ENCODE results near the gene SPA17.

SPA17 gene

GRCh38 chr11:124745270-124745834 is 71.6 kb downstream of the SPA17 start:
- H3K4me3 ChIP-seq (ENCODE audit: low read length in 2 of 2): no peak overlapping the region
- no peak overlapping the region for H3K14ac ChIP-seq (ENCODE audit: low read length)
- WGBS, 2 donors (ENCODE audit: extremely low coverage in 2 of 2, insufficient read length in 2 of 2, insufficient replicate concordance in 1 of 2): no CpG with 5 or more reads among the region's 44 CpGs

DNA sequence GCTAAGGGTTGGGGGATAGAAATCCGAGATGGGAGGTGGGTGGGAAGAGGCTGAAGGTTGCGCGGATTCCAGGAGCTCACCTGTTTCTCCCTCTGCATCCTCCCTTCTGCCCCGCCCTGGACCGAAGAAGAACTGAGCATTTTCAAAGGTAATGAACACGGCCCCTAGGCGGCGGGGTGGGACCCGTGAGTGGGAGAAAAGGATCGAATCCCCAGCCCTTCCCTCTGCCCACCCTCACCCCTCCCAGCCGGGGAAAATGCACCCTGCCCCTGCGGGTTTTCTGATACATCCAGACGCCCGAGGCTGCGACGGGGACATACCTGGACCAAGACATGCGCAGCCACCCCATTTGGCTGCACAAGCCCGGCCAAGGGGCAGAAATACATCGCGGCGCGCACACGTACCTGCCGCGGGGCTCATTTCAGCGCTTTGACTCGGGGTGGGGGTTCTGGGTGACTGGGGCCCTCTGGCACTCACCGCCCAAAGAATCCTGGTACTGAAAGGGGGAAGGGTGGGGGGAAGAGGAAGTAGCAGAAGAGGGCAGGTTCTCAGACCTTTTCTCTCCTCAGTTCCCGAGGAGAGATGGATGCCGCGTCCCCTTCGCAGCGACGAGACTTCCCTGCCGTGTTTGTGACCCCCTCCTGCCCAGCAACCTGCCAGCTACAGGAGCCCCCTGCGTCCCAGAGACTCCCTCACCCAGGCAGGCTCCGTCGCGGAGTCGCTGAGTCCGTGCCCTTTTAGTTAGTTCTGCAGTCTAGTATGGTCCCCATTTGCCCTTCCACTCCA is 72.3 kb downstream of the SPA17 start:
- H3K4ac ChIP-seq (ENCODE audit: low read length): no peak overlapping the region
- no peak overlapping the region for H2BK15ac ChIP-seq (ENCODE audit: low read length)
- H3K4me3 ChIP-seq (ENCODE audit: low read length in 2 of 2): peak overlapping the region in 1 of 2 donors; percentile 65
- peak overlapping the region; percentile 52 for H3K4me2 ChIP-seq (ENCODE audit: insufficient read depth, low read length, poor library complexity, severe bottlenecking)
- no peak overlapping the region for H3K14ac ChIP-seq (ENCODE audit: low read length)
- H2BK5ac ChIP-seq (ENCODE audit: low read length): no peak overlapping the region
- no peak overlapping the region for H4K91ac ChIP-seq (ENCODE audit: low read depth, low read length, poor library complexity)
- H3K27ac ChIP-seq (replicated peaks; ENCODE audit: low read length): no peak overlapping the region
- H4K8ac ChIP-seq (ENCODE audit: low read depth, low read length): no peak overlapping the region
- H3K4me1 ChIP-seq (ENCODE audit: control insufficient read depth in 2 of 2, insufficient read depth in 1 of 2, low read depth in 1 of 2, low read length in 2 of 2): peaks cover 0 to 9% of the 10 kb centered on the region in 2 donors
- H2AFZ ChIP-seq (ENCODE audit: low read length): no peak overlapping the region
- peak overlapping the region; percentile 48 for H3K18ac ChIP-seq (ENCODE audit: low read length)
- peaks cover 2 to 17% of the 10 kb centered on the region in 2 donors for H3K9me3 ChIP-seq (replicated peaks in 1 of 2; ENCODE audit: control insufficient read depth in 2 of 2, insufficient read depth in 1 of 2, low read depth in 1 of 2, low read length in 2 of 2)
- H2BK120ac ChIP-seq (ENCODE audit: low read depth, low read length): no peak overlapping the region
- H2BK12ac ChIP-seq (ENCODE audit: low read length): no peak overlapping the region
- H3K9ac ChIP-seq (ENCODE audit: low read depth, low read length, poor library complexity): no peak overlapping the region
- H2AK5ac ChIP-seq (ENCODE audit: low read depth, low read length): peak overlapping the region; percentile 15
- no peak for DNase-seq (ENCODE audit: low spot score)
- whole genome bisulfite sequencing, 2 donors (ENCODE audit: extremely low coverage in 2 of 2, insufficient read length in 2 of 2, insufficient replicate concordance in 1 of 2): no CpG with 5 or more reads among the region's 41 CpGs
- no peaks in the 10 kb centered on the region for H3K79me1 ChIP-seq (ENCODE audit: low read depth, low read length)
- H3K36me3 ChIP-seq (replicated peaks in 1 of 2; ENCODE audit: control insufficient read depth in 2 of 2, insufficient read depth in 2 of 2, low read length in 2 of 2): peaks cover 0 to 20% of the 10 kb centered on the region in 2 donors
- peak overlapping the region; percentile 36 for H3K23ac ChIP-seq (ENCODE audit: low read depth, low read length, poor library complexity)
- H3K27me3 ChIP-seq (ENCODE audit: control insufficient read depth in 3 of 3, insufficient read depth in 3 of 3, low read depth in 1 of 3, low read length in 3 of 3): peaks cover 0 to 100% (median 65%) of the 10 kb centered on the region in 3 experiments

More at GRCh38 chr11:124745270-124745834, 71.6 kb downstream of the SPA17 start:
- Histone ChIP-seq H2BK15ac (ENCODE audit: low read length) (peak overlapping the region; percentile 86), H3K36me3 (replicated peaks in 1 of 2; ENCODE audit: control insufficient read depth in 2 of 2, insufficient read depth in 2 of 2, low read length in 2 of 2) (peaks cover 0 to 20% of the 10 kb centered on the region in 2 donors), H3K27me3 (ENCODE audit: control insufficient read depth in 3 of 3, insufficient read depth in 3 of 3, low read depth in 1 of 3, low read length in 3 of 3) (peaks cover 0 to 100% (median 62%) of the 10 kb centered on the region in 3 experiments), H3K4me2 (ENCODE audit: insufficient read depth, low read length, poor library complexity, severe bottlenecking) (peak overlapping the region; percentile 52), H3K23ac (ENCODE audit: low read depth, low read length, poor library complexity) (no peak overlapping the region), H3K4me1 (ENCODE audit: control insufficient read depth in 2 of 2, insufficient read depth in 1 of 2, low read depth in 1 of 2, low read length in 2 of 2) (peaks cover 4 to 11% of the 10 kb centered on the region in 2 donors), H4K91ac (ENCODE audit: low read depth, low read length, poor library complexity) (no peak overlapping the region), H3K27ac (replicated peaks; ENCODE audit: low read length) (no peak overlapping the region), H3K4ac (ENCODE audit: low read length) (no peak overlapping the region), H2AFZ (ENCODE audit: low read length) (no peak overlapping the region), H3K9me3 (replicated peaks in 1 of 2; ENCODE audit: control insufficient read depth in 2 of 2, insufficient read depth in 1 of 2, low read depth in 1 of 2, low read length in 2 of 2) (peaks cover 2 to 16% of the 10 kb centered on the region in 2 donors), H3K9ac (ENCODE audit: low read depth, low read length, poor library complexity) (no peak overlapping the region), H3K18ac (ENCODE audit: low read length) (peak overlapping the region; percentile 68), H2BK120ac (ENCODE audit: low read depth, low read length) (no peak overlapping the region), H2BK5ac (ENCODE audit: low read length) (no peak overlapping the region), H3K79me1 (ENCODE audit: low read depth, low read length) (no peaks in the 10 kb centered on the region), H2BK12ac (ENCODE audit: low read length) (no peak overlapping the region), H4K8ac (ENCODE audit: low read depth, low read length) (no peak overlapping the region), H2AK5ac (ENCODE audit: low read depth, low read length) (peak overlapping the region; percentile 12)
- DNase-seq (ENCODE audit: low spot score): no peak

DNA sequence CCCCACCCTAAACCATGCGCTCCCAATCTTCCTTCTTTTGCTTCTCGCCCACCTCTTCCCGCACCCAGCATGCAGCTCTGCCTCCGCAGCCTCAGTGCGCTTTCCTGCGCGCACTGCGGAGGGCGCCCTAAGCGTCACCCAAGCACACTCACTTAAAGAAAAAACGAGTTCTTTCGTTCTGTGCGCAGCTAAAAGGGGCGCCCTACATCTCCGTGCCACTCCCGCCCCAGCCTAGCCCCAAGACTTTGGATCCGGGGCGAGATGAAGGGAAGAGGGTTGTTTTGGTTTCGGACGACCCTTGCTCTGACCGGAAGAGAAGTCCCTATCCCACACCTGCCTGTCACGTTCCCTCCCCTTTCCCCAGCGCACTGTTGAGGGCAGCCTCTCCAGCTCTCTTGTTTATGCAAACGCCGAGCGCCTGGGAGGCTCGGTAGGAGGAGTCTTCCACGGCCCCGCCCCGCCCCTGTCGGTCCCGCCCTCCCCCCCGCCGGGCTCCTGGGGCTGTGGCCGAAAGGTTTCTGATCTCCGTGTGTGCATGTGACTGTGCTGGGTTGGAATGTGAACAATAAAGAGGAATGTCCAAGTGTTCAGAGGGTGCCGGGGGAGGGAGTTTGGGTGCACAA is 73.0 kb downstream of the SPA17 start:
- Histone ChIP-seq H4K91ac (ENCODE audit: low read depth, low read length, poor library complexity) (no peak overlapping the region), H2BK120ac (ENCODE audit: low read depth, low read length) (no peak overlapping the region), H2BK15ac (ENCODE audit: low read length) (no peak overlapping the region), H3K4me3 (ENCODE audit: low read length in 2 of 2) (peak overlapping the region in 1 of 2 donors; percentile 65), H3K36me3 (replicated peaks in 1 of 2; ENCODE audit: control insufficient read depth in 2 of 2, insufficient read depth in 2 of 2, low read length in 2 of 2) (peaks cover 0 to 20% of the 10 kb centered on the region in 2 donors), H3K4me1 (ENCODE audit: control insufficient read depth in 2 of 2, insufficient read depth in 1 of 2, low read depth in 1 of 2, low read length in 2 of 2) (peaks cover 0 to 9% of the 10 kb centered on the region in 2 donors), H3K4me2 (ENCODE audit: insufficient read depth, low read length, poor library complexity, severe bottlenecking) (peak overlapping the region; percentile 46), H3K9ac (ENCODE audit: low read depth, low read length, poor library complexity) (no peak overlapping the region), H3K27me3 (ENCODE audit: control insufficient read depth in 3 of 3, insufficient read depth in 3 of 3, low read depth in 1 of 3, low read length in 3 of 3) (peaks cover 0 to 100% (median 67%) of the 10 kb centered on the region in 3 experiments), H3K14ac (ENCODE audit: low read length) (no peak overlapping the region), H3K9me3 (replicated peaks in 1 of 2; ENCODE audit: control insufficient read depth in 2 of 2, insufficient read depth in 1 of 2, low read depth in 1 of 2, low read length in 2 of 2) (peaks cover 2 to 18% of the 10 kb centered on the region in 2 donors), H3K23ac (ENCODE audit: low read depth, low read length, poor library complexity) (peak overlapping the region; percentile 36), H2BK5ac (ENCODE audit: low read length) (no peak overlapping the region), H2AK5ac (ENCODE audit: low read depth, low read length) (no peak overlapping the region), H4K8ac (ENCODE audit: low read depth, low read length) (no peak overlapping the region), H3K79me1 (ENCODE audit: low read depth, low read length) (no peaks in the 10 kb centered on the region), H3K18ac (ENCODE audit: low read length) (peak overlapping the region; percentile 48), H3K4ac (ENCODE audit: low read length) (no peak overlapping the region), H2AFZ (ENCODE audit: low read length) (no peak overlapping the region), H2BK12ac (ENCODE audit: low read length) (no peak overlapping the region), H3K27ac (replicated peaks; ENCODE audit: low read length) (no peak overlapping the region)
- no CpG with 5 or more reads among the region's 37 CpGs for WGBS, 2 donors (ENCODE audit: extremely low coverage in 2 of 2, insufficient read length in 2 of 2, insufficient replicate concordance in 1 of 2)
- no peak for DNase-seq (ENCODE audit: low spot score)
